ENCODE measurements around the gene OPRD1.
"Not testable (repeated sequence)": the region's sequence is repeated elsewhere in the genome, so short reads cannot be mapped to it uniquely, and the experiment has no call there.

The OPRD1 gene

DNA sequence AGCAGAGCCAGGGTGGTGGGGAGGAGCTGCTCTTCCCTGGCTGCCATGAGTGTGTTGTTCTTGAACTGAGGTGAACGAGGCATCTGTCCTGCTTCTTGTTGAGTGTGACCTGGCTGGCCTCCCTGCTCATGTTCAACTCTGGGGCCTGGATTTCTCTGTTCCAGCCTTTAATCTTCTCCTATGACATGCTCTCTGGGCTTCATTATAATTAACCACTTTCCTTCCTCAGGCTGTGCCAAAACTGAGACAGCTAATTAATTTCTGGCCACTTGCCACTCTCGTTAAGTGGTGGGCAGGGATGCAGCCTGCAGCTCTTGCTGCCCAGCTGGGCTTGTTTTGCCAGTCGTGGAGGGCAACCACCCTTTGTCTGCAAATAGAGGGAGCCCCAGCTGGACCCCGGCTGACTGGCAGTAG is 23.3 kb downstream of the OPRD1 start:
- H3K27ac ChIP-seq = no peak overlapping the region
- DNase-seq (ENCODE audit: low read depth, low spot score) = no peak

DNA sequence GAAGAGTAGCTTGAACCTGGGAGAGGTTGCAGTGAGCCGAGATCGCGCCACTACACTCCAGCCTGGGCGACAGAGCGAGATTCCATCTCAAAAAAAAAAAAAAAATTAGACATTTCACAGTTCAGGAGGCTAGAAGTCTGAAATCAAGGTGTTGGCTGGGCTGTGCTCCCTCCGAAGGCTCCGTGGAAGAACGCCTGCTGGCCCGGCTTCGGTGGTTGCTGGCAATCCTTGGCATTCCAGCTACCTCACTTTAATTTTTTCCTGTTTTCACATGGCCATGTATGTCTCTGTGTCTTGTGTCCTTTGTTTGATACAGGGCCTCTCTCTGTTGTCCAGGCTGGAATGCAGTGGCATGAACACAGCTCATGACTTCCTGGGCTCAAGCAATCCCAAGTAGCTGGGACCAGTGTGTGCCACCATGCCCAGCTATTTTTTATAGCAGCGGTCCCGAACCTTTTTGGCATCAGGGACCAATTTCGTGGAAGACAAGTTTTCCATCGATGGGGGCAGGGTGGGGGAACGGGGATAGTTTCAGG is 24.5 kb downstream of the OPRD1 start:
- no peak for DNase-seq (ENCODE audit: low read depth, low spot score)
- no peak overlapping the region for H3K27ac ChIP-seq

DNA sequence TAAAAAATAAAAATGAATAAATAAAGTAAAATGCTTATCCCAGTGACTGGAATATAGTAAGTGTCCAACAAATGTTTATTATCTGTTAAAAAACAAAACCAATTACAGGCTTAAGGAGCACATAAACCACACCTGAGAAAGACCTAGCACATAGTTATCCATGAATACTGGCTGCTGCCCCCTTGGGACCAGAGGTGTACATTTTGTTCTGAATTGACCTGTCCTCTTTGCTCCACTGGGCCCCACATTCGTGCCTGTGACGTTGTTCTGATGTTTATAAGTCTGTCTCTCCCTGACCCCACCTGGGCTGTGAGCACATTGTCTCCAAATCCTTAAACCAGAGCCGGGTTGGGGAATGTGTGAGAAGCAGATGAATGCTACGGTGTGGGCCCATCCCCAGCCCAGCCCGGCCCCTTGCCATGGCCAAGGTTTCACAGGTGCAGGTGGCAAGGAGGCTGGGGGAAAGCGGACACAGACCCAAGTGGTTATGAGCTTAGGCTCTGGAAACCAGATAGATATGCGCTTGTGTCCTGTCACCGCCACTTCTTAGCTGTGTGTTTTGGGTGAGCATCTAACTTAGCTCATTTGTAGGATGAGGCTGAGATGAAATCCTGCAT is 29.1 kb downstream of the OPRD1 start:
- no peak overlapping the region for H3K27ac ChIP-seq
- DNase-seq (ENCODE audit: low read depth, low spot score) = no peak

GRCh38 chr1:28845786-28846543 is 34.0 kb downstream of the OPRD1 start:
- DNase-seq (ENCODE audit: low read depth, low spot score) = no peak
- no peak overlapping the region for H3K27ac ChIP-seq

GRCh38 chr1:28847207-28847606 is 35.2 kb downstream of the OPRD1 start:
- not testable (repeated sequence) for DNase-seq (ENCODE audit: low read depth, low spot score); H3K27ac ChIP-seq

DNA sequence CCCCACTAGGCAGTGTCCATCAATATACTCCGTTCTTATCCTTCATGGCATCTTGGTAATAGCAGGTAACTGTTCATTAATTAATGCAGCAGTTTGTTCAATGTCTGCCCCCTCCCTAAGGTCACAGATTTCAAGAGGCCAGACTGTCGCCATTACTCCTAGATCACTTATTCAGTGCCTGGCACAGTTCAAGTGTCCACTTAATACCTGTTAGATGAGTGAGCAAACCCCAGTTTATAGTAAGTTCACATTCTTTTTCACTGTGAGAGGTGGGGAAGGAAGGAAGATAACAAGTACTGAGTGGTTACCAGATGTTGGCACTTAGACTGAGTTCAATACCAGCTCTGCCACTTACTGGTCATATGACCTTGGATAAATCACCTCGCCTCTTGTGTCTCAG is 36.4 kb downstream of the OPRD1 start:
- H3K27ac ChIP-seq = no peak overlapping the region
- DNase-seq (ENCODE audit: low read depth, low spot score) = no peak

GRCh38 chr1:28853093-28853742 is 41.2 kb downstream of the OPRD1 start:
- DNase-seq (ENCODE audit: low read depth, low spot score) = no peak
- no peak overlapping the region for H3K27ac ChIP-seq

DNA sequence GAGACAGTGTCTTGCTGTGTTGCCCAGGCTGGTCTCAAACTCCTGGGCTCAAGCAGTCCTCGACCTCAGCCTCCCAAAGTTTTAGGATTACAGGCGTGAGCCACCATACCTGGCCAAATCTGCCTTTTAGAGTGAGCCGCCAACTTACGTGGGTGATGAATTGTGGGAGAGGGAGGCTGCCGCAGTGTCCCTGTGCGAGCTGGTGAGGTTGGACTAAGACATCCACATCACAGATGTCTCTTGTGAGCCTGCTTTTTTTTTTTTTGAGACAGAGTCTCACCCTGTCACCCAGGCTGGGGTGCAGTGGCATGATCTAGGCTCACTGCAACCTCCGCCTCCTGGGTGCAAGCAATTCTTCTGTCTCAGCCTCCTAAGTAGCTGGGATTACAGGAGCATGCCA is 42.4 kb downstream of the OPRD1 start:
- not testable (repeated sequence) for DNase-seq (ENCODE audit: low read depth, low spot score); H3K27ac ChIP-seq

- no peak overlapping the region for H3K27ac ChIP-seq
- DNase-seq (ENCODE audit: low read depth, low spot score) = no peak
Observed at GRCh38 chr1:28855046-28855445, 43.1 kb downstream of the OPRD1 start.

- DNase-seq (ENCODE audit: low read depth, low spot score) = no peak
- H3K27ac ChIP-seq = no peak overlapping the region
Observed at GRCh38 chr1:28855469-28855951, 43.5 kb downstream of the OPRD1 start.

DNA sequence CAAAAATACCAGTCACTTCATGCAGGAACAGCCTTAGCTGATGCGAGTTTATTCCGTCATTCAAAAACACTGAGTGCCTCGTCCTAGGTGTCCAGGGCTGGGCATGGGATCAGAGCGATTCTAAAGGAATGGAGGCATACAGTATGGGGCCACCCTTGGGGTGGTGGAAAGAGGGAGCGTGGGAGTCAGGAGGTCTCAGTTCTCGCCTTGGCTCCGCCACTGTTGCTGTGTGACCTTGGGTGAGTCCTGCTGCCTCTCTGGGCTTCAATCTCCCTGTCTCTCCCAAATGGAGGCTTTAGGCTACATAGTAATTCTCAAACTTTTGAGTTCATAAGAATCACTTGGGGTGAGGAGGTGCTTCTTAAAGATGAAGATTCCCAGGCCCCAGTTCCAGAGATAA is 44.0 kb downstream of the OPRD1 start:
- H3K27ac ChIP-seq = no peak overlapping the region
- DNase-seq (ENCODE audit: low read depth, low spot score) = no peak

- H3K27ac ChIP-seq = no peak overlapping the region
- DNase-seq (ENCODE audit: low read depth, low spot score) = peak; percentile 70
Observed at GRCh38 chr1:28860332-28861073, 48.5 kb downstream of the OPRD1 start.

GRCh38 chr1:28862571-28863403 is 50.8 kb downstream of the OPRD1 start:
- DNase-seq (ENCODE audit: low read depth, low spot score) = no peak
- no peak overlapping the region for H3K27ac ChIP-seq

GRCh38 chr1:28864695-28865094 is 52.7 kb downstream of the OPRD1 start:
- no peak for DNase-seq (ENCODE audit: low read depth, low spot score)

GRCh38 chr1:28865997-28866650 is 54.2 kb downstream of the OPRD1 start:
- no peak for DNase-seq (ENCODE audit: low read depth, low spot score)

More at GRCh38 chr1:28864695-28865094, 52.7 kb downstream of the OPRD1 start:
- H3K27ac ChIP-seq = no peak overlapping the region

DNA sequence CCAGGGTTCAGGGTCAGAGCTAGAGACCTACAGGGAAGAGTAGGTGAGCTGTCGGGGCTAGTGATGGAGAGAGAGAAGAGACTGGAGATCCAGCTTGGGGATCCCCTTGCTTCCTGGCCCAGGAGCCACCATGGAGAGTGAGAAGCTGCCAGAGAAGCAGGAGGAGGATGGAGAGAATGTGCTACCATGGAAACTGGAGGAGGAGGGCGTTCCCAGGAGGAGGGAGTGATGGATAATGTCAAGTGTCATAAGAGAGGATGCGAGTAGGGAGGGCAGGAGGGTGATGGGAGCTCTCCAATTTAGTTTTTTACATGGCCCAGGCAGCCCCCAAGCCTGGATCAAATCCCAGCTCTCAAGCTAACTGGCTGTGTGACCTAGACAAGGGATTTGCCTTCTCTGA is 55.9 kb downstream of the OPRD1 start:
- no peak overlapping the region for H3K27ac ChIP-seq

More at GRCh38 chr1:28865997-28866650, 54.2 kb downstream of the OPRD1 start:
- no peak overlapping the region for H3K27ac ChIP-seq

GRCh38 chr1:28869952-28870351 is 58.0 kb downstream of the OPRD1 start:
- no peak for DNase-seq (ENCODE audit: low read depth, low spot score)

More for the DNA sequence above, 55.9 kb downstream of the OPRD1 start:
- DNase-seq (ENCODE audit: low read depth, low spot score) = no peak

GRCh38 chr1:28871631-28872401 is 59.8 kb downstream of the OPRD1 start:
- H3K27ac ChIP-seq = no peak overlapping the region
- DNase-seq (ENCODE audit: low read depth, low spot score) = no peak

More at GRCh38 chr1:28869952-28870351, 58.0 kb downstream of the OPRD1 start:
- no peak overlapping the region for H3K27ac ChIP-seq
